ENCODE results near the gene SLC22A1.
"Not testable (repeated sequence)": the region's sequence is repeated elsewhere in the genome, so short reads cannot be mapped to it uniquely, and the experiment has no call there.

SLC22A1 gene

DNA sequence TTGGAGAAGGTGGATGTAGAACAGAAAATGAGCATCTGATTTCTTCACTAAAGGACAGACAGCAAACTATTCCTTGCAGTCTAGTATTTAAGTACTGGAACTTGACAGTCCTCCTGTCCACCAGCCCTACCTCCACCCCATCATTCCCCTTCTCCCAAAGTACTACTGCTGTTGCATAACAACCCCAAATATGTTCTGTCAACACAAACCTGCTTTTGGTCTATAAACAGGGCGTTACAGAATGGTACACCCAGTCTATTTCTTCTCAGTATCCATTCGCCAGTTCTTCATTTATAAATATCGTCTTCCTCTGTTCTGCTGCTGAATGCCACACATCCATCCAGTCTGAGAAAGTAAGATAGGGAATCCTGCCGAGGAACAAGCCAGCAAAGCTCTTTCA is 27.7 kb upstream of the SLC22A1 start:
- DNase-seq (ENCODE audit: low spot score), result no peak

DNA sequence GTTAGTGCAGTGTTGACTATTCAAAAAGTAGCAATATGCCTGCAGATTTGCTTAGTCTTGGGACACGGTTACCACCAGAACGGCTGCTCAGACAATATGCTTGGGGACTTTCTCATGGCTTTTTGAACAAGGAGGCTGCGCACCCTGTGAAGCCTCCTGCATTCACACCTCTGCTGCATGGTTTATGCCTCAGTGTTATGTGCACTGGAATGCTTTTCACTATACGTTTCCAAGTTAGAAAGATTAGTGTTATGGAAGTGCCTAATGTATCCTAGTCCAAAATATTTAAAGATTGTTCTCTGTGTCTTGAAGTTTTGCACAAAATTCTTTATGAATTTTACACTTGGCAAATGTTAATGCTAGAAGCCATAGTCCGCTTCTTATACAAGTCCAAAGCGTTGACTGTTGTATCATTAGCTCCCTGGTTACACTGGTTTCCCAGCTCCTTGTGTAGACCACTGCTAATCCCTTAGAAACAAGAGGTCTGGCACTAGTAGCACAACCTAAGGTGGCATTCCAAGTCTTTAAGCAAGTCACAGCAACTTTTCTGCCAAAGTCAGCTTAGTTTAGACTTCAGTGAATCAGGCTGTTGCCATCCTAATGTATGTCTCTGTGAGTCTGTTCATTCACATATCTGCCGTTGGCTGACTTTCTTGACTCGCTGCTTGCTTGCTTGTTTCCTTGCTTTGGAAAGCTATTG is 26.3 kb upstream of the SLC22A1 start:
- DNase-seq (ENCODE audit: low spot score), result no peak

DNA sequence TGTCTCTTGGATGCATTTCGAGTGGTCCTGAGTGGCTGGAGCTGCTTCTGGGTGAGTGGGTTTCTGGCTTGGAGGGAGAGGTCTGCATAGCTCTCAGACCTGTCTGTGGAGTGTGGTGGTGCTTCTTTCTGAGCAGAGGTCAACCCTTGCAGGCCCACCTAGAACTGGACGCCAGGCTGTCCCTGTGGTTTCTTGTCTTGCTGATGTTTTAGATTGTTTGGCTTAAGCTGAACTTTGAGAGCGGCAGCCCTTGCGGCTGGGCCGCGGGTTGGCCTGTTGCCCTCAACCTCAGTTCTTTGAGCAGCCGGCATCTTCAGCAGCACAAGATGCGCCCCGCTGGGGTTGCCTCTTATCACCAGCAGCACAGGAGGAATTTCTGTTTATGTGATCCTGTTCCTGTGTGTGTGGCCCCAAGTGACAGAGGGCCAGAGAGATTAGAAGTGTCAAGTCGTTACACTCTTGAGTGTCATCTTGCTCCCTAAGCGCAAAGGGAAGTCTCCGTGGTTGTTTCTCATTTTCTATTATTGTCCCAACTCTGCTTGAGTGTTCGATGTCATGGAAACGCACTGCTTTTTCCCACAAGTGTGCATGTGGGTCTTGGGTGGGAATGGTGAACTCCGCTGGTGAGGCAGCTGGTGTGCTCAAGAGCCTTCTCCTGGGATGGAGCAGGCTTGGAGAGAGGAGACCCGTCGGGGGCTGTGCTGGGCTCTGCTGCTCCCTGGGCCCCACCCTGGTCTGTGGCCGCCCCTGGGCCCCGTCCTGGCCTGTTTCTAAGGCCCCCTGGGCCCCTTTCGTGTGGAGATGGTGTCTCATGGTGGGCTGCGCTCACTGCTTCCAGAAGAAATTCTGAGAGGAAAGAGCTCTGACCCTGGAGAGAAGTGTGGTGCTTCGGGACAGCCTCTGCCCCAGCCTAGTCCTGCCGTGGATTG is 20.1 kb upstream of the SLC22A1 start:
- no peak for DNase-seq (ENCODE audit: low spot score)

DNA sequence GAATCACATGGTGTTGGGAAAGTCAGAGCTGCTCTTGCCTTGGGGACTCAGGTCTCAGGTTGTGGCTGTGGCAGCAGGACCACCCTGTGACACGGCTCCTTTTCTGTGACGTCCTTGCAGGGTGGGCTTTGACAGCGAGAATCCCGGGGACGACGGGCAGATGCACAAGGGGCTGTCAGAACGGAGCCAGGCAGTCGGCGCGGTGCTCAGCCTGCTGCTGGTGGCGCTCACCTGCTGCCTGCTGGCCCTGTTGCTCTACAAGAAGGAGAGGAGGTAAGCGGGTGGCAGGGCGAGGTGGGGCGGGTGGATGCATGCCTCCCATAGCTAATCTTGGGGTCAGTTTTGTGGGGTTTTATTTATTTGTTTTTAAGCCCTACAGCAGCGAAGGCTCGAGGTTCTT is 19.2 kb upstream of the SLC22A1 start:
- DNase-seq (ENCODE audit: low spot score), result no peak

DNA sequence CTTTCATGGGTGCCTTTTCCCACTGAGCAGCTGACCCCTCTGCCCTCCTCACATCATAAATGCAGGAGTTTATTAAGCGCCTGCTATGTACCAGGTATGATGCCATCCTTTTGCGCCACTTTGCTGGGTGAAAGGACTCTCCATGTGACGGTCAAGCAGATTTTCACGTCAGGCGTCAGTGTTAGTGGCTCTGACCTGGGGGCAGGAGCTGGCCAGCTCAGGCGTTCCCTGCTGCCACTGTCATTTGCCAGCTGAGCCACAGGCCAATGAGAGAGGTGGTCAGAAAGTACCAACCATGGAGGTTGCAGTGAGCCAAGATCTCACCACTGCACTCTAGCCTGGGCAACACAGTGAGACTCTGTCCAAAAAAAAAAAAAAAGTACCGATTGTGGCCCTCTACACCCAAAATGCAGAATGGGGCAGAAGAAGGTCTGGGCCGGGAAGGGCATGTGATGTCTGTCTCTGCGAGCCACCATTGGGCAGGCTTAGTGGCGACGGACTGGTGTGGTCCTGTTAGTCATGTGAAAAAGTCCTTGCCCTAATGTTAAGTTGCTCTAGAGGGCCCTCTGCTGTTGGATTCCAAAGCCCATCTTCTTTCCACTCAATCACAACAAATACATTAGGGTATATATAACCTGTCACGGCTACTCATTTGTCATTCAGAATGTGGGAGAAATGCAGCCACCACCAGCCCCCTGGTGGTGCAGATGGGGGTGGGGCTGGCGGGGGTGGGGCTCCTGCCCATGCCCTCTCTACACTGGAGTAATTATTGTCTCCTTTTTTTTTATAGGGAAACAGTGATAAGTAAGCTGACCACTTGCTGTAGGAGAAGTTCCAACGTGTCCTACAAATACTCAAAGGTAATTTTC is 18.4 kb upstream of the SLC22A1 start:
- DNase-seq (ENCODE audit: low spot score), result peak; percentile 15

DNA sequence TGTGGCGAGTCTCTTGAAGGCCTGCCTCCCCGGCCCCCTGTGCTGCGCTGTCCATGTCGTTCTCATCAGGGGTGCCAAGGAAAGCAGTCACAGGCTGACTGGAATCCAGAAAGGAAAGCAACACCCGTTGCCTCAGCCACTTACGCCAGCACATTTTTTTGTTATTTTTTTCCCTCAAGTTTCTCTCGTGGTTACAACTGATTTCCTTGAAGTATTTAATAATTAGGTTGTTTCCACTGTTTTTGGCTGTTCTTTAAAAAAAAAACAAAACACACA is 17.9 kb upstream of the SLC22A1 start:
- no peak for DNase-seq (ENCODE audit: low spot score)

DNA sequence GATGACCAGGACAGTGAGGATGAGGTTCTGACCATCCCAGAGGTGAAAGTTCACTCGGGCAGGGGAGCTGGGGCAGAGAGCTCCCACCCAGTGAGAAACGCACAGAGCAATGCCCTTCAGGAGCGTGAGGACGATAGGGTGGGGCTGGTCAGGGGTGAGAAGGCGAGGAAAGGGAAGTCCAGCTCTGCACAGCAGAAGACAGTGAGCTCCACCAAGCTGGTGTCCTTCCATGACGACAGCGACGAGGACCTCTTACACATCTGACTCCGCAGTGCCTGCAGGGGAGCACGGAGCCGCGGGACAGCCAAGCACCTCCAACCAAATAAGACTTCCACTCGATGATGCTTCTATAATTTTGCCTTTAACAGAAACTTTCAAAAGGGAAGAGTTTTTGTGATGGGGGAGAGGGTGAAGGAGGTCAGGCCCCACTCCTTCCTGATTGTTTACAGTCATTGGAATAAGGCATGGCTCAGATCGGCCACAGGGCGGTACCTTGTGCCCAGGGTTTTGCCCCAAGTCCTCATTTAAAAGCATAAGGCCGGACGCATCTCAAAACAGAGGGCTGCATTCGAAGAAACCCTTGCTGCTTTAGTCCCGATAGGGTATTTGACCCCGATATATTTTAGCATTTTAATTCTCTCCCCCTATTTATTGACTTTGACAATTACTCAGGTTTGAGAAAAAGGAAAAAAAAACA is 16.6 kb upstream of the SLC22A1 start:
- no peak for DNase-seq (ENCODE audit: low spot score)

DNA sequence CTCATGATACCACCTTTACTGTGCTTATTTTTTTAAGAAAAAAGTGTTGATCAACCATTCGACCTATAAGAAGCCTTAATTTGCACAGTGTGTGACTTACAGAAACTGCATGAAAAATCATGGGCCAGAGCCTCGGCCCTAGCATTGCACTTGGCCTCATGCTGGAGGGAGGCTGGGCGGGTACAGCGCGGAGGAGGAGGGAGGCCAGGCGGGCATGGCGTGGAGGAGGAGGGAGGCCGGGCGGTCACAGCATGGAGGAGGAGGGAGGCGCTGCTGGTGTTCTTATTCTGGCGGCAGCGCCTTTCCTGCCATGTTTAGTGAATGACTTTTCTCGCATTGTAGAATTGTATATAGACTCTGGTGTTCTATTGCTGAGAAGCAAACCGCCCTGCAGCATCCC is 15.6 kb upstream of the SLC22A1 start:
- DNase-seq (ENCODE audit: low spot score), result no peak

DNA sequence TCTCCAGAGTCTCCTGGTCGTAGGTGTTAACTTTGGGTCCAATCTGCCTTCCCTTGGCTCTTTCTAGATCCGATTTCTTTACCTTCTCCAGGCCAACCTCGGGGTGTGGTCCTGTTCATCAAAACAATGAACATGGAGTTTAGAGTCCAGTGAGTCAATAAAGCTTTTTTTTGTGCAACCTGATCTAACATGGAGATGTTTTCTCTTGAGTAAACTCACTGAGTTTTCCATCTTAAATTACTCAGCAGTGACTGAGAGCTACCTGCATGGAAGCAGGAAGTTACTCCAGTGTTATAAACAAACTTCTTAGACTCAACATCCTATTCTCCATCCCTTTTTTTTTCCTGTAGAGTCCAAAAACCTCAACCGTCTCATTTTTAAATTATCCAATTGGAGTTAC is 14.9 kb upstream of the SLC22A1 start:
- DNase-seq (ENCODE audit: low spot score), result no peak

DNA sequence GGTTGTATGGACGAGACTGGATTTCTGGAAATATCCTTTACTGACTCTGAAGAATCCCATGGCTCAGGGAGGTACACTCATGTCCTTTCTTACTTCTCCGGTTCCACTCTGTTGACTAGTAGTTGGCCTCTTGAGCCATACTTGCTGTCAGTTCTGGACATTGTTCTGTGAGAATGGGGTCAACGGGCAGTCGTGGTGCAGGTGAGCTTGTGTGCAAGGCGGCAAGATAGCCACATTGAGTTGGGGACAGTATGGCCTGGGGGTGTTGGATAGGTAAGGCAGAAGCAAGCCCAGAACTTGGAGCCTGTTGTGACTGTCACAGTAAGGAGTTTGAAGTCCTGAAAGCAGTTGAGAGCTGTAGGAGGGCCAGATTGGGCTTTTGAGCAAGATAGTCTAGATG is 13.5 kb upstream of the SLC22A1 start:
- no peak for DNase-seq (ENCODE audit: low spot score)

DNA sequence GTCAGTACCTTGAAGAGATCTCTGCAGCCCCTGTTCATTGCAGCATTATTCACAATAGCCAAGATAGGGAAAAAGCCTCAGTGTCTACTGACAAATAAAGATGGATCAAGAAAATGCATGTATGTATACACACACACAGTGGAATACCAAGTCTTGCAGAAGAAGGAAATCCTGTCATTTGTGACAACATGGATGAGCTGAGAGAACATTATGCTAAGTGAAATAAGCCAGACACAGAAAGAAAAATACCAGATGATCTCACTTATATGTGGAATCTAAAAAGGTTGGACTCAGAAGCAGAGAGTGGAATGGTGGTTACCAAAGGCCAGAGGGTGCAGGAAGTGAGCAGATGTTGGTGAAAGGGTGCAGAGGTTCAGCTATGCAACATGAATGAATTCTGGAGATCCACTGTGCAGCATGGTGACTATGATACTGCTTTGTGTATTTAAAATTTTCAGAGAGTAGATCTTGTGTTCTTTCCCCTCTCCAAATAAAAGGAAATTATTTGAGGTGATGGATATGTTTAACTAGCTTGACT is 11.0 kb upstream of the SLC22A1 start:
- no peak for DNase-seq (ENCODE audit: low spot score)

DNA sequence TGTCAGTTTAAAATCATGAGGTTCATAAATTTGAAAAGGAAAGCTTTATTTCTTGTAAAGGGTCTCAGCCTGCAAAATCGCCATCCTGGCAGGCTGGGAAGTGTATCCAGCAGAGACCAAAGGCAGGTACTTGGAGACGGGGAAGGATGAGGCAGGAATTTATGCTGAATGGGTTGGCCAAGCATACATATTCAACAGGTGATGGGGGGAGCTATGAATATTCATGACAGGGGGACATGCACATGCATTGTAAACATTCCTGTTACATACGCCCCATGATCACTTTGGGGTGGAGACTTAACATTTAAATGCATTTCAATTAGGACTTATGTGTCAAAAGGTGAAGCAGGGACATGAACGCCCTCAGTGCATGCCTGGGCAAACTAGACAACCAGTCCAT is 9.8 kb upstream of the SLC22A1 start:
- DNase-seq (ENCODE audit: low spot score), result no peak

DNA sequence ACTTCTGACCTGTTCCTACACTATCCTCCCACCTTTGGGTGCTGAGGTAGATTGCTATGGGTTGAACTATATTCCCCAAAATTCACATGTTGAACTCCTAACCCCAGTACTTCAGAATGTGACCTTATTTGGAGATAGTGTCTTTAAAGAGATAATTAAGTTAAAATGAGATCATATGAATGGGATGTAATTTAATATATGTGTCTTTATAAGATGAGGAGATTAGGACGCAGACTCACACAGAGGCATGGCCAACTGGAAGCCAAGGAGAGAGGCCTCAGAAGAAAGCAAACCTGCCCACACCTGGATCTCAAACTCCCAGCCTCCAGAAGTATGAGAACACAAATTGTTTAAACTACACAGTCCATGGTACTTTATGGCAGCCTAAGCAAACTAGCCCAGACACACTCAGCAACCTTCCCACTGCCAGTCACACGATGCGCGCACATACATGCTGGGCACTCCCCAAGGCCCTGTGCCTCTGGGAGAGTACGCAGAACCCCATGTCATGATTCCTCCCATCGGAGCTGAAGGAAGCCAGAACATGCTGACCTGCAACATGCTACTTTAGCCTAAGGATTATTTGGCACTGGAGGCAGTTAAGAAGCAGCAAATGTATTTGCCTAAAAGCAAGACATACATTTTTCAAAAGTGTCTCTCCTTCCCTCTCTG is 8.9 kb upstream of the SLC22A1 start:
- no peak for DNase-seq (ENCODE audit: low spot score)

DNA sequence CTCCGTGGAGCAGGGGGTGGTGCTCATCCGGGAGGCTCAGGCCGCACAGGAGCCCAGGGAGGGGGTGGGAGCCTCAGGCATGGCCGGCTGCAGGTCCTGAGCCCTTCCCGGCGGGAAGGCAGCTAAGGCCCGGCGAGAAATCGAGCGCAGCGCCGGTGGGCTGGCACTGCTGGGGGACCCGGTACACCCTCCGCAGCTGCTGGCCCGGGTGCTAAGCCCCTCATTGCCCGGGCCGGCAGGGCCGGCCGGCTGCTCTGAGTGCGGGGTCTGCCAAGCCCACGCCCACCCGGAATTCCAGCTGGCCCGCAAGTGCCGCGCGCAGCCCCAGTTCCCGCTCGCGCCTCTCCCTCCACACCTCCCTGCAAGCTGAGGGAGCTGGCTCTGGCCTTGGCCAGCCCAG is 7.1 kb upstream of the SLC22A1 start:
- not testable (repeated sequence) for DNase-seq (ENCODE audit: low spot score)

DNA sequence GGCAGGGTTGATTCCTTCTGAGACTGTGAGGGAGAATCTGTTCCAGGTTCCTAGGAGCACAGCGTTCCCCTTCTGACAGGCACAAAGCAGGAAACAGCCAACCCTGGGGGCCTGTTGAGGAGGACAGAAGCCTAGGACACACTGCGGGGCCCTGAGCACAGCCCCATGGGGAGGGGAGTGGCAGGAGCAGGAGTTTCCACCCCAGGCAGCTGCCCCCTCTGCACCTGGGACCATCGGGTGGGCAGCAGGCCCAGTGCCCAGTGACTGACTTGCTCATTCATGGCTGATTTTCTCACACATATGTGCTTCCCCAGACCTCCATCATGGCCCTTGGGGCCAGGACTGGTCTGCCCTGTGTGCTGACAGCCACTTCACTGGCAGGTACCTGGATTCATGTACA is 6.2 kb upstream of the SLC22A1 start:
- no peak for DNase-seq (ENCODE audit: low spot score)

DNA sequence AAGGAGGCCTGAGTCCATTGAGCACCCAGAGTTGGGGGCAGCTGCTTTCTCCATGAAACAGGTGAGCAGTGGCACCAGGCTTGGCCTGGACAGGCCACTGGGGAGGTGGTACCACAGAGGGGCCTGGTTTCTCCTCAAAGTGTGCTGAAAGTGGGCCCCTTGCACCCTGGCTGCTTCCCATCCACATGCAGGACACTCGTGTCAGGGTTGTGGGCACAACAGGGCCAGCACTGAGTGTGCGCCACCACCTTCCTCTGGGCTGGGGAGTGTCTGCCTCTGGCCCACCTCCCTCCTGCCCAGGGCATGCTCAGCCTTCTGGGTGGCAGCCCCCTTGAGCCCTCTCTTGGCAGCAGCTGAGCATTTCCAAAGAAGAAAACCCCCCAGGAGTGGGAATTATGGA is 5.2 kb upstream of the SLC22A1 start:
- no peak for DNase-seq (ENCODE audit: low spot score)

DNA sequence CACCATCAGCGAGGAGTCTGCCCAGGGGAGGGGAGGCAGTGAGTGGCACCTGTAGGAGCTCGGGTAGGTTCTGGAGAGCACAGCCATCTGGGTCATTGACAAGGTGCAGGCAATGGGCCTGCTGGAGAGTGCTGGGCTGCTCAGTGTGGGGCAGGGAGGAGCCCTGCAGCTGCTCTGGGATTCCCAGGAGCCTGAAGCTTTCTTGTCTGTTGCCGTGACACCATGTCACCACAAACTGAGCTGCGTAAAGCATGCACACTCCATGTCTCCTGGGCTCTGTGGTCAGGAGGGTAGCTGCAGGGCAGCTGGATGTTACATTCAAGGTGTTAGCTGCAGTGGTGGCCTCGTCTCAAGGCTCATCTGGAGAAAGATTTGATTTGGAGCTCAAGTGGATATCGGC is 4.5 kb upstream of the SLC22A1 start:
- no peak for DNase-seq (ENCODE audit: low spot score)

DNA sequence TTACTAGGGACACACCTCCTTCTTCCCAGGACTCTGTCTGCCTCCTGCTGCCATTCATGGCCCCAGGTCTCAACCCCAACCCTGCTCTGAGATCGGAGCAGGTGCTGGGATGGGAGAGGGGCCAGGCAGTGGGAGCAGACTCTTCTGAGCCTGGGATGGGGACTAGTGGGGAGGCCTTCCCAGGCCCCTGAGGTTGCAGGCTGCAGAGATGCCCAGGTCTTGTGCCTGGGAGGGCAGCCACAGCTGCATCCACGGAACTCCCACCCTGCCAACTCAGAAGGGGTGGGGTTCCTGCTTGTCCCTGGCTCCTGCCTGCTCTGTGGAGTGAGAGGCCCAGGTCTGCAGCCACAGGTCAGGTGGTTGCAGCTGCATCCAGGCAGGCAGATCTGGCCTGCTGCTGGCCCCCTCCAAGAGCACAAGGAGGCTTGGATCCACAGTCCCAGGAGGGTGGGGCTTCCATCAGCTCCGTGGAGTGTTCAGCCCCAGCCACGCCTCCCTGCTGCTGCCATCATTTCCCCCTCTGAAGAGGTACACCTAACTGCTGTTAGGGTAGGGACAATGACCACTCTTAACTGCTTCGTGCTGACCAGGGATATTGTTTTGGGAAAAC is 2.9 kb upstream of the SLC22A1 start:
- DNase-seq (ENCODE audit: low spot score), result no peak

DNA sequence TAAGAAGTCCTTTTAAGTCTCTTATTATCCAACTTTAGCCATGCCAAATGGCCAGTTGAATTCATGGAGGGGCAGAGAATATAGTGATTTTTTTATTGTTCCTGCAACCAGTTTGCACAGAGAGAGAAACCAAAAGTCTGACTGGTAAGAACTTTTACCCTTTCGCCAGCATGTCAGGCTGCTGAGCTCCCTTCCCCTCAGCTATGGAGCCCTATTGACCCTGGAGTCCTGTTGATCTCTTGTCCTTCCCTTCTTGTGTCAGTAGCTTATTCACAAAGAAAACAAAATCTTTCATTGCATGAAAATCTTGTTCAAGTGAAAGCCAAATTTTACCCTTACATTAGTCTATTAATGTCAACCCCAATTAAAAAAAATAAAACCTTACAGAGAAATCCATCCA is 1.5 kb upstream of the SLC22A1 start:
- DNase-seq (ENCODE audit: low spot score), result no peak

DNA sequence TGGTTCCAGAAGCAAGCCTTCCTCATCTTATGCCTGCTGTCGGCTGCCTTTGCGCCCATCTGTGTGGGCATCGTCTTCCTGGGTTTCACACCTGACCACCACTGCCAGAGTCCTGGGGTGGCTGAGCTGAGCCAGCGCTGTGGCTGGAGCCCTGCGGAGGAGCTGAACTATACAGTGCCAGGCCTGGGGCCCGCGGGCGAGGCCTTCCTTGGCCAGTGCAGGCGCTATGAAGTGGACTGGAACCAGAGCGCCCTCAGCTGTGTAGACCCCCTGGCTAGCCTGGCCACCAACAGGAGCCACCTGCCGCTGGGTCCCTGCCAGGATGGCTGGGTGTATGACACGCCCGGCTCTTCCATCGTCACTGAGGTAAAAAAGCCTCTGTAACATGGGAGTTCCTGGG is 366 bp downstream of the SLC22A1 start:
- DNase-seq (ENCODE audit: low spot score), result no peak

DNA sequence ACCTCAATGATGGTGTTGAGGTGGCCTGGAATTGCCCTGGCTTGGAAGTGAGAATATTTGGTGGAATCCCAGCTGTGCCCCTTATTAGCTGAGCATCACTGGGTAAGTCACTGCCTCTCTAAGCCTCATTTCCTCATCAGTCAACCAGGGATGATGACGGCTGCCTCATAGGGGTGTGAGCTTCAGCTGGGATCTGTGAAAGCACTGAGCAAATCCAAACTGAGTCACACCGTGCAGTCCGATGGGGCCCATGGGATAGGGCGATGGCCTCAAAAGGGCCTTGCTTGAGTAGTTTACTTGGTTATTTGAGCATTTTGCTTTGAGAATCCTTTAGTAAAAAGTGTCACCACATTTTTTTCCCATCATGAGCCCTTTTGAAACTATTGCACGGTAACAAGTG is 1.1 kb downstream of the SLC22A1 start:
- DNase-seq (ENCODE audit: low spot score), result no peak

Measured in CD4-positive, alpha-beta T cell treated with Interleukin-15 for 4 hours (primary cell).